H9 (cell line): ENCODE measurements around the gene CAMTA1. TPM values are rescaled to one million over a fixed set of nuclear protein-coding genes. Genes with fewer than 3 reads are reported as not detected.

Experiments used
- DNase-seq: peaks from one replicate; pipeline ENCODE4 v3.0.0-alpha.2; 2017
- H2AFZ ChIP-seq: one replicate; pipeline ENCODE4 v1.6.1; 2013; ENCODE audit warnings: mild to moderate bottlenecking, low read length, control low read depth, moderate library complexity
- H2AK5ac ChIP-seq: 2 replicates; pipeline ENCODE4 v1.6.1; 2013; ENCODE audit warnings: low read length, control low read depth, mixed read lengths; ENCODE audit not compliant: insufficient read length
- H2BK120ac ChIP-seq: one replicate; pipeline ENCODE4 v1.6.1; 2013; ENCODE audit warnings: low read depth, mild to moderate bottlenecking, low read length, control low read depth, inconsistent platforms; ENCODE audit not compliant: poor library complexity, severe bottlenecking
- H2BK12ac ChIP-seq: 2 replicates; pipeline ENCODE4 v1.6.1; 2013; ENCODE audit warnings: low read length, control low read depth, mixed read lengths, low read depth; ENCODE audit not compliant: insufficient read length
- H2BK15ac ChIP-seq: 2 replicates; pipeline ENCODE4 v1.6.1; 2013; ENCODE audit warnings: low read depth, low read length, control low read depth
- H2BK20ac ChIP-seq: one replicate; pipeline ENCODE4 v1.6.1; 2013; ENCODE audit warnings: low read depth, mild to moderate bottlenecking, low read length, control low read depth, inconsistent platforms; ENCODE audit not compliant: poor library complexity, severe bottlenecking
- H2BK5ac ChIP-seq: 2 replicates; pipeline ENCODE4 v1.6.1; 2013; ENCODE audit warnings: low read length, control low read depth, mixed read lengths; ENCODE audit not compliant: insufficient read length
- H3K14ac ChIP-seq: 2 replicates; pipeline ENCODE4 v1.6.1; 2013; ENCODE audit warnings: low read length, control low read depth; ENCODE audit not compliant: insufficient read depth
- H3K18ac ChIP-seq: 2 replicates; pipeline ENCODE4 v1.6.1; 2013; ENCODE audit warnings: low read depth, mild to moderate bottlenecking, mixed read lengths, low read length, control low read depth; ENCODE audit not compliant: insufficient read length
- H3K23ac ChIP-seq: 2 replicates; pipeline ENCODE4 v1.6.1; 2013; ENCODE audit warnings: low read length, control low read depth, mixed read lengths, low read depth; ENCODE audit not compliant: insufficient read length
- H3K23me2 ChIP-seq: 2 replicates; pipeline ENCODE4 v1.6.1; 2013; ENCODE audit warnings: low read depth, mild to moderate bottlenecking, mixed read lengths, low read length, control low read depth; ENCODE audit not compliant: insufficient read length, poor library complexity, severe bottlenecking
- H3K27ac ChIP-seq: 2 replicates; pipeline ENCODE4 v1.5.1; 2013; ENCODE audit warnings: low read length, control low read depth, mixed read lengths, low read depth; ENCODE audit not compliant: insufficient read length
- H3K27me3 ChIP-seq: 2 replicates; pipeline ENCODE4 v1.6.1; 2013; ENCODE audit warnings: low read length, control low read depth, inconsistent platforms; ENCODE audit not compliant: insufficient read depth
- H3K4ac ChIP-seq: 2 replicates; pipeline ENCODE4 v1.6.1; 2013; ENCODE audit warnings: low read depth, mild to moderate bottlenecking, control low read depth, inconsistent platforms, low read length, moderate library complexity
- H3K4me1 ChIP-seq: 2 replicates; pipeline ENCODE4 v1.6.1; 2013; ENCODE audit warnings: low read length, control low read depth, inconsistent platforms; ENCODE audit not compliant: insufficient read depth
- H3K4me2 ChIP-seq: 2 replicates; pipeline ENCODE4 v1.6.1; 2013; ENCODE audit warnings: low read length, control low read depth, mixed read lengths; ENCODE audit not compliant: insufficient read length, insufficient read depth
- H3K56ac ChIP-seq: 2 replicates; pipeline ENCODE4 v1.6.1; 2013; ENCODE audit warnings: low read depth, mild to moderate bottlenecking, mixed read lengths, low read length, control low read depth; ENCODE audit not compliant: insufficient read length
- H3K79me1 ChIP-seq: 2 replicates; pipeline ENCODE4 v1.6.1; 2013; ENCODE audit warnings: low read depth, mild to moderate bottlenecking, moderate library complexity, low read length, control low read depth, inconsistent platforms; ENCODE audit not compliant: insufficient read depth, poor library complexity, severe bottlenecking
- H3K79me2 ChIP-seq: 2 replicates; pipeline ENCODE4 v1.6.1; 2013; ENCODE audit warnings: low read length, control low read depth, inconsistent platforms; ENCODE audit not compliant: insufficient read depth
- H3K9ac ChIP-seq: 2 replicates; pipeline ENCODE4 v1.6.1; 2013; ENCODE audit warnings: low read length, control low read depth, mixed read lengths; ENCODE audit not compliant: insufficient read length; ENCODE audit errors: extremely low read depth
- H3K9me3 ChIP-seq: one replicate; pipeline ENCODE4 v1.6.1; 2013; ENCODE audit warnings: low read depth, low read length, inconsistent platforms; ENCODE audit not compliant: control insufficient read depth
- H3T11ph ChIP-seq: one replicate; pipeline ENCODE4 v1.6.1; 2013; ENCODE audit warnings: mild to moderate bottlenecking, low read length, control low read depth, inconsistent platforms
- H4K20me1 ChIP-seq: one replicate; pipeline ENCODE4 v1.6.1; 2013; ENCODE audit not compliant: control insufficient read depth, insufficient read length, insufficient read depth
- H4K5ac ChIP-seq: 2 replicates; pipeline ENCODE4 v1.6.1; 2013; ENCODE audit warnings: low read depth, mild to moderate bottlenecking, mixed read lengths, low read length, control low read depth; ENCODE audit not compliant: insufficient read length
- H4K8ac ChIP-seq: replicated peaks from 2 replicates; pipeline ENCODE4 v1.6.1; 2013; ENCODE audit warnings: low read length, control low read depth, mixed read lengths, low read depth; ENCODE audit not compliant: insufficient read length
- H4K91ac ChIP-seq: 2 replicates; pipeline ENCODE4 v1.6.1; 2013; ENCODE audit warnings: low read depth, mild to moderate bottlenecking, moderate library complexity, mixed read lengths, low read length, control low read depth; ENCODE audit not compliant: insufficient read length
- H3K27ac Mint-ChIP-seq, 3 experiments: 2 replicates in 2 of 3; 3 replicates in 1 of 3; pipeline ENCODE4 v1.8.0; 2020 to 2021; ENCODE audit warnings: mixed read lengths in 3 of 3, mild to moderate bottlenecking in 1 of 3, moderate library complexity in 1 of 3
- H3K27me3 Mint-ChIP-seq: 2 replicates; pipeline ENCODE4 v1.8.0; 2021; ENCODE audit warnings: low read depth, mild to moderate bottlenecking, moderate library complexity, mixed read lengths
- H3K36me3 Mint-ChIP-seq, 3 experiments: 2 replicates in 2 of 3; 3 replicates in 1 of 3; pipeline ENCODE4 v1.8.0; 2020 to 2021; ENCODE audit warnings: low read depth in 3 of 3, mixed read lengths in 3 of 3; ENCODE audit not compliant: insufficient read depth in 1 of 3
- H3K4me1 Mint-ChIP-seq, 2 experiments: 2 replicates each; pipeline ENCODE4 v1.8.0; 2020; ENCODE audit warnings: mixed read lengths in 2 of 2
- H3K4me3 Mint-ChIP-seq, 2 experiments: 2 replicates in 1 of 2; 3 replicates in 1 of 2; pipeline ENCODE4 v1.8.0; 2020 to 2021; ENCODE audit warnings: mild to moderate bottlenecking in 2 of 2, mixed read lengths in 2 of 2, moderate library complexity in 1 of 2
- H3K9me3 Mint-ChIP-seq, 2 experiments: 2 replicates in 1 of 2; 3 replicates in 1 of 2; pipeline ENCODE4 v1.8.0; 2020; ENCODE audit warnings: mild to moderate bottlenecking in 2 of 2, mixed read lengths in 2 of 2, moderate library complexity in 1 of 2
- WGBS: extraction: QIAGEN DNeasy Blood & Tissue Kit; methylation state at CpG from one replicate; pipeline ENCODE4 v1.1.7; 2013; ENCODE audit warnings: missing lambda C conversion rate, low lambda C conversion rate, mixed read lengths; ENCODE audit not compliant: insufficient read length; ENCODE audit errors: extremely low coverage; 5-methylcytosine and 5-hydroxymethylcytosine counted together
- total RNA-seq: library from RNA; stranded (reverse); gene quantifications from 2 replicates; pipeline ENCODE4 v1.2.1, GENCODE V29; 2021
- TF ChIP-seq, protein P1 (sequence below): fragments of 200-600 bp; sonication (generic); conservative IDR thresholded peaks from 3 replicates; pipeline ENCODE4 v1.8.0; 2021; ENCODE audit warnings: antibody characterized with exemption, mild to moderate bottlenecking

Gene CAMTA1
- total RNA-seq, 1 experiment from 2014 or later, result 115 TPM

GRCh38 chr1:7671146-7671465 is 885.9 kb downstream of the CAMTA1 start:
- WGBS, result no CpG with 5 or more reads among the region's 11 CpGs
- H3K23ac ChIP-seq, result no peak overlapping the region
- no peak overlapping the region for H3K27ac ChIP-seq
- TF ChIP-seq, protein P1, sequence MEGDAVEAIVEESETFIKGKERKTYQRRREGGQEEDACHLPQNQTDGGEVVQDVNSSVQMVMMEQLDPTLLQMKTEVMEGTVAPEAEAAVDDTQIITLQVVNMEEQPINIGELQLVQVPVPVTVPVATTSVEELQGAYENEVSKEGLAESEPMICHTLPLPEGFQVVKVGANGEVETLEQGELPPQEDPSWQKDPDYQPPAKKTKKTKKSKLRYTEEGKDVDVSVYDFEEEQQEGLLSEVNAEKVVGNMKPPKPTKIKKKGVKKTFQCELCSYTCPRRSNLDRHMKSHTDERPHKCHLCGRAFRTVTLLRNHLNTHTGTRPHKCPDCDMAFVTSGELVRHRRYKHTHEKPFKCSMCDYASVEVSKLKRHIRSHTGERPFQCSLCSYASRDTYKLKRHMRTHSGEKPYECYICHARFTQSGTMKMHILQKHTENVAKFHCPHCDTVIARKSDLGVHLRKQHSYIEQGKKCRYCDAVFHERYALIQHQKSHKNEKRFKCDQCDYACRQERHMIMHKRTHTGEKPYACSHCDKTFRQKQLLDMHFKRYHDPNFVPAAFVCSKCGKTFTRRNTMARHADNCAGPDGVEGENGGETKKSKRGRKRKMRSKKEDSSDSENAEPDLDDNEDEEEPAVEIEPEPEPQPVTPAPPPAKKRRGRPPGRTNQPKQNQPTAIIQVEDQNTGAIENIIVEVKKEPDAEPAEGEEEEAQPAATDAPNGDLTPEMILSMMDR, result no peak
- no peak overlapping the region for H3K4ac ChIP-seq
- DNase-seq, result no peak
- no peak overlapping the region for H2BK12ac ChIP-seq
- H3K4me1 ChIP-seq, result no peaks in the 10 kb centered on the region; the same call in 1 of the 2 replicates
- no peak overlapping the region for H2BK20ac ChIP-seq
- no peaks in the 10 kb centered on the region for H4K20me1 ChIP-seq
- Mint-ChIP-seq H3K4me3 (no peak overlapping the region), H3K27me3 (peaks cover 19% of the 10 kb centered on the region), H3K4me1 (peaks cover 12 to 29% of the 10 kb centered on the region in 2 experiments), H3K27ac (peak overlapping the region in 1 of 3 experiments; percentile 31; a peak in 1 of 7 replicates), H3K36me3 (no peaks in the 10 kb centered on the region), H3K9me3 (no peaks in the 10 kb centered on the region; a peak in 1 of 5 replicates)
- no peak overlapping the region for H3T11ph ChIP-seq
- H3K18ac ChIP-seq, result no peak overlapping the region
- H3K56ac ChIP-seq, result no peak overlapping the region
- H3K23me2 ChIP-seq, result no peaks in the 10 kb centered on the region
- H4K5ac ChIP-seq, result no peak overlapping the region
- no peaks in the 10 kb centered on the region for H3K79me1 ChIP-seq
- H3K79me2 ChIP-seq, result no peaks in the 10 kb centered on the region
- no peak overlapping the region for H2BK15ac ChIP-seq
- H2BK120ac ChIP-seq, result no peak overlapping the region
- H2AFZ ChIP-seq, result no peak overlapping the region
- no peak overlapping the region for H2BK5ac ChIP-seq
- H4K8ac ChIP-seq, result no peak overlapping the region
- no peaks in the 10 kb centered on the region for H3K27me3 ChIP-seq
- H3K14ac ChIP-seq, result no peak overlapping the region
- H3K9ac ChIP-seq, result no peak overlapping the region
- H2AK5ac ChIP-seq, result no peak overlapping the region
- H3K9me3 ChIP-seq, result no peaks in the 10 kb centered on the region
- H4K91ac ChIP-seq, result no peak overlapping the region
- no peak overlapping the region for H3K4me2 ChIP-seq
